WTC11 (cell line): Measurements from ENCODE around the gene SRPX2. TPM values are rescaled to one million over a fixed set of nuclear protein-coding genes. Genes with fewer than 3 reads are reported as not detected.

Source experiments
- ATAC-seq: fragments of 200-7000 bp; cut with Tn5 transposase; 2 replicates; pipeline ENCODE4 v1.10.0; 2021; ENCODE audit warnings: mild to moderate bottlenecking, moderate library complexity
- CTCF ChIA-PET: fragments of 300-600 bp; sonication (Branson Sonifier 250); formaldehyde crosslinking; loops from one replicate; lab custom pipeline; 2021; ENCODE audit warnings: antibody characterized with exemption; lab: Charles Lee
- POLR2A ChIA-PET: fragments of 350-600 bp; sonication (Branson Sonifier 250); formaldehyde crosslinking; loops from one replicate; lab custom pipeline; 2021; ENCODE audit warnings: antibody characterized with exemption; lab: Charles Lee
- DNase-seq: peaks from one replicate; pipeline ENCODE4 v3.0.0; 2021; ENCODE audit warnings: low spot score
- H3K27ac Mint-ChIP-seq: 2 replicates; pipeline ENCODE4 v1.8.0; 2021; ENCODE audit warnings: mixed read lengths
- H3K27me3 Mint-ChIP-seq: 2 replicates; pipeline ENCODE4 v1.8.0; 2021; ENCODE audit warnings: low read depth, mild to moderate bottlenecking, moderate library complexity, mixed read lengths
- H3K36me3 Mint-ChIP-seq: 2 replicates; pipeline ENCODE4 v1.8.0; 2021; ENCODE audit warnings: mixed read lengths
- H3K4me1 Mint-ChIP-seq: 2 replicates; pipeline ENCODE4 v1.8.0; 2022; ENCODE audit warnings: mixed read lengths
- H3K4me3 Mint-ChIP-seq: 2 replicates; pipeline ENCODE4 v1.8.0; 2021; ENCODE audit warnings: mild to moderate bottlenecking, moderate library complexity, mixed read lengths
- H3K9me3 Mint-ChIP-seq: 2 replicates; pipeline ENCODE4 v1.8.0; 2021; ENCODE audit warnings: mixed read lengths
- AR ChIP-seq: fragments of 250-450 bp; sonication (Bioruptor Pico); IDR thresholded peaks from 2 replicates; pipeline ENCODE4 v1.9.0; 2021; ENCODE audit warnings: mild to moderate bottlenecking
- CREM ChIP-seq: sonication (generic); formaldehyde crosslinking; IDR thresholded peaks from 2 replicates; pipeline ENCODE4 v1.8.1; 2022; ENCODE audit warnings: mild to moderate bottlenecking, missing genetic modification reagents, moderate library complexity
- FOXP1 ChIP-seq: sonication (generic); formaldehyde crosslinking; IDR thresholded peaks from 2 replicates; pipeline ENCODE4 v1.8.0; 2022; ENCODE audit warnings: missing genetic modification reagents, mild to moderate bottlenecking, moderate library complexity, borderline replicate concordance
- FOXP4 ChIP-seq: sonication (generic); formaldehyde crosslinking; IDR thresholded peaks from 2 replicates; pipeline ENCODE4 v1.8.0; 2022; ENCODE audit warnings: mild to moderate bottlenecking, missing genetic modification reagents
- MYBL2 ChIP-seq: sonication (generic); formaldehyde crosslinking; IDR thresholded peaks from 2 replicates; pipeline ENCODE4 v1.8.1; 2023; ENCODE audit warnings: mild to moderate bottlenecking, moderate library complexity, missing genetic modification reagents
- NR2C2 ChIP-seq: sonication (generic); formaldehyde crosslinking; IDR thresholded peaks from 2 replicates; pipeline ENCODE4 v1.8.0; 2022; ENCODE audit warnings: mild to moderate bottlenecking, missing genetic modification reagents
- RORB ChIP-seq: fragments of 250-450 bp; sonication (Bioruptor Pico); IDR thresholded peaks from 2 replicates; pipeline ENCODE4 v1.9.0; 2021; ENCODE audit warnings: mild to moderate bottlenecking
- USF1 ChIP-seq: sonication (generic); formaldehyde crosslinking; IDR thresholded peaks from 2 replicates; pipeline ENCODE4 v1.8.0; 2022; ENCODE audit warnings: mild to moderate bottlenecking, missing genetic modification reagents
- USF2 ChIP-seq: sonication (generic); formaldehyde crosslinking; IDR thresholded peaks from 2 replicates; pipeline ENCODE4 v1.8.1; 2023; ENCODE audit warnings: mild to moderate bottlenecking, missing genetic modification reagents, moderate library complexity
- ZNF219 ChIP-seq: sonication (generic); formaldehyde crosslinking; IDR thresholded peaks from 2 replicates; pipeline ENCODE4 v1.8.0; 2023; ENCODE audit warnings: missing genetic modification reagents, mild to moderate bottlenecking, borderline replicate concordance
- ZNF416 ChIP-seq: fragments of 250-450 bp; sonication (Bioruptor Pico); IDR thresholded peaks from 2 replicates; pipeline ENCODE4 v1.9.0; 2021; ENCODE audit warnings: mild to moderate bottlenecking, inconsistent platforms
- ZNF532 ChIP-seq: fragments of 250-450 bp; sonication (Bioruptor Pico); IDR thresholded peaks from 2 replicates; pipeline ENCODE4 v1.9.0; 2021; ENCODE audit warnings: mild to moderate bottlenecking, borderline replicate concordance
- ZSCAN18 ChIP-seq: fragments of 250-450 bp; sonication (Bioruptor Pico); IDR thresholded peaks from 2 replicates; pipeline ENCODE4 v2.1.2; 2022; ENCODE audit warnings: mild to moderate bottlenecking, moderate library complexity
- total RNA-seq: library from RNA; stranded (reverse); gene quantifications from 3 replicates; pipeline ENCODE4 v1.2.3, GENCODE V29; 2021

SRPX2 gene
- total RNA-seq, 1 experiment from 2014 or later = 0.24 TPM

- no peak for TF ChIP-seq FOXP4 (CRISPR knock-in tag)
Observed at GRCh38 chrX:100650841-100651240, 6.8 kb downstream of the SRPX2 start (continued).

GRCh38 chrX:100652266-100652665, 8.3 kb downstream of the SRPX2 start:
- no peak for DNase-seq
- Mint-ChIP-seq H3K4me3 (no peak overlapping the region), H3K36me3 (no peaks in the 10 kb centered on the region), H3K9me3 (no peaks in the 10 kb centered on the region), H3K27ac (no peak overlapping the region), H3K4me1 (peaks cover 33% of the 10 kb centered on the region), H3K27me3 (no peaks in the 10 kb centered on the region; the same call in 1 of the 2 replicates)
- ChIA-PET POLR2A (no interaction called here), CTCF (interaction anchor here (1.4 kb wide), 1 partner anchor 116 kb away, joined by 6 read pairs; no protein-coding TSS in a partner anchor)
- no peak for ATAC-seq
- TF ChIP-seq ZNF416 (no peak), FOXP1 (CRISPR knock-in tag) (no peak), USF2 (no peak), AR (no peak), MYBL2 (CRISPR knock-in tag) (no peak), ZNF219 (CRISPR knock-in tag) (no peak), ZSCAN18 (CRISPR knock-in tag) (no peak)

- no peak for DNase-seq
Observed at GRCh38 chrX:100654261-100654660, 10.3 kb downstream of the SRPX2 start.

More at GRCh38 chrX:100654261-100654660, 10.3 kb downstream of the SRPX2 start:
- Mint-ChIP-seq H3K27ac (no peak overlapping the region), H3K9me3 (no peaks in the 10 kb centered on the region), H3K36me3 (no peaks in the 10 kb centered on the region), H3K4me1 (peaks cover 15% of the 10 kb centered on the region), H3K4me3 (no peak overlapping the region), H3K27me3 (no peaks in the 10 kb centered on the region; the same call in 1 of the 2 replicates)
- CTCF ChIA-PET = interaction anchor here (0.7 to 2.6 kb wide), 5 partner anchors 17 to 114 kb away, joined by 3 to 9 read pairs (median 4); no protein-coding TSS in a partner anchor
- peak; percentile 84 for TF ChIP-seq USF2
- no peak for TF ChIP-seq CREM (CRISPR knock-in tag)
- no peak for TF ChIP-seq NR2C2 (CRISPR knock-in tag)
- no peak for TF ChIP-seq RORB (CRISPR knock-in tag)
- TF ChIP-seq USF1 (CRISPR knock-in tag) = peak; percentile 80
- TF ChIP-seq ZNF532 (CRISPR knock-in tag) = no peak
- POLR2A ChIA-PET = no interaction called here
- peak; percentile 81 for ATAC-seq
